Fibroblast of skin of abdomen (primary cell): ENCODE results near the gene DLGAP3. TPM values are rescaled to one million over a fixed set of nuclear protein-coding genes. Genes with fewer than 3 reads are reported as not detected.
A peak's percentile ranks its signal among the peaks of the same experiment; 100 is the strongest.
"Not testable (repeated sequence)": the region's sequence is repeated elsewhere in the genome, so short reads cannot be mapped to it uniquely, and the experiment has no call there.

Experiments
- DNase-seq: peaks from one replicate; pipeline ENCODE4 v3.0.0-alpha.2; 2013
- polyA plus RNA-seq, 2 experiments: library from polyadenylated mRNA; unstranded; fragments of 120-200 nt; gene quantifications; one replicate each; pipeline ENCODE4 v1.2.1, GENCODE V29; 2013; ENCODE audit not compliant: insufficient read length in 2 of 2

DLGAP3 gene
- polyA plus RNA-seq (2013, experiment 1 of 2; ENCODE audit: insufficient read length), result 0.08 TPM
- polyA plus RNA-seq (2013, experiment 2 of 2; ENCODE audit: insufficient read length), result 0.14 TPM

- no peak for DNase-seq
Measured at GRCh38 chr1:34929497-34929852, at the start of gene DLGAP3. Gene DLGAP3 (minus strand): TSS chr1:34929650. CDS start chr1:34905383, 24,267 bp downstream.

- no peak for DNase-seq
Measured at GRCh38 chr1:34978921-34979320, 49.5 kb upstream of the DLGAP3 start.

GRCh38 chr1:34977858-34978257 is 48.4 kb upstream of the DLGAP3 start:
- DNase-seq, result no peak

GRCh38 chr1:34977210-34977471 is 47.7 kb upstream of the DLGAP3 start:
- DNase-seq, result no peak

GRCh38 chr1:34976384-34977209 is 47.1 kb upstream of the DLGAP3 start:
- DNase-seq, result no peak

GRCh38 chr1:34975771-34976170 is 46.3 kb upstream of the DLGAP3 start:
- DNase-seq, result no peak

GRCh38 chr1:34975338-34975737 is 45.9 kb upstream of the DLGAP3 start:
- peak; percentile 51 for DNase-seq

- DNase-seq, result no peak
Measured at GRCh38 chr1:34974626-34975025, 45.2 kb upstream of the DLGAP3 start.

- no peak for DNase-seq
Measured at GRCh38 chr1:34973326-34973725, 43.9 kb upstream of the DLGAP3 start.

GRCh38 chr1:34970829-34971228 is 41.4 kb upstream of the DLGAP3 start:
- no peak for DNase-seq

- DNase-seq, result peak; percentile 36
Measured at GRCh38 chr1:34970220-34970735, 40.8 kb upstream of the DLGAP3 start.

GRCh38 chr1:34968297-34968696 is 38.8 kb upstream of the DLGAP3 start:
- DNase-seq, result not testable (repeated sequence)

GRCh38 chr1:34967672-34968071 is 38.2 kb upstream of the DLGAP3 start:
- not testable (repeated sequence) for DNase-seq

GRCh38 chr1:34965597-34965996 is 36.1 kb upstream of the DLGAP3 start:
- DNase-seq, result no peak

GRCh38 chr1:34950428-34950827 is 21.0 kb upstream of the DLGAP3 start:
- no peak for DNase-seq

- not testable (repeated sequence) for DNase-seq
Measured at GRCh38 chr1:34948739-34949138, 19.3 kb upstream of the DLGAP3 start.

- not testable (repeated sequence) for DNase-seq
Measured at GRCh38 chr1:34947641-34948314, 18.3 kb upstream of the DLGAP3 start.

GRCh38 chr1:34946211-34946610 is 16.8 kb upstream of the DLGAP3 start:
- no peak for DNase-seq

- DNase-seq, result not testable (repeated sequence)
Measured at GRCh38 chr1:34941798-34942197, 12.3 kb upstream of the DLGAP3 start.

- DNase-seq, result no peak
Measured at GRCh38 chr1:34930702-34931071, 1.2 kb upstream of the DLGAP3 start.

GRCh38 chr1:34929853-34930701 is 627 bp upstream of the DLGAP3 start:
- no peak for DNase-seq

- DNase-seq, result no peak
Measured at GRCh38 chr1:34928699-34929496, 552 bp downstream of the DLGAP3 start.
